ENCODE data around the gene XPR1. TPM values are rescaled to one million over a fixed set of nuclear protein-coding genes. Genes with fewer than 3 reads are reported as not detected.

Gene XPR1
- total RNA-seq, 3 donors from 2014 or later (not counting 1 experiment from before 2014, with no cell fraction given), result 14.8 to 18.2 (median 16.7) TPM

GRCh38 chr1:180881806-180882509, 250.1 kb downstream of the XPR1 start:
- intact Hi-C loops (cut with micrococcal nuclease), result loop anchor here (1.0 kb wide), 2 partner anchors 260 to 284 kb away; no protein-coding TSS in a partner anchor
- Histone ChIP-seq H3K4me3 (ENCODE audit: low read length) (no peak overlapping the region), H3K4me1 (ENCODE audit: control insufficient read depth, insufficient read depth, low read length) (no peaks in the 10 kb centered on the region), H3K36me3 (ENCODE audit: control insufficient read depth, insufficient read depth, low read length) (peaks cover 14% of the 10 kb centered on the region), H3K9me3 (ENCODE audit: control insufficient read depth, insufficient read depth, low read length) (no peaks in the 10 kb centered on the region), H3K27ac (ENCODE audit: low read length) (no peak overlapping the region), H3K27me3 (ENCODE audit: control insufficient read depth, insufficient read depth, low read length) (no peaks in the 10 kb centered on the region)
- DNase-seq, result peak in 1 of 2 donors; percentile 28
- H3K36me3 Mint-ChIP-seq, result no peaks in the 10 kb centered on the region
- peak overlapping the region in 1 of 2 donors; percentile 1 for H3K27ac Mint-ChIP-seq
- ATAC-seq, result peak in 1 of 3 donors; percentile 34
- H3K27me3 Mint-ChIP-seq (ENCODE audit: low read depth in 2 of 2), result no peaks in the 10 kb centered on the region
- no peak overlapping the region for H3K4me3 Mint-ChIP-seq
- 80% methylated on average over 5 of the region's 6 CpGs for WGBS (ENCODE audit: insufficient coverage)
- no peaks in the 10 kb centered on the region for H3K4me1 Mint-ChIP-seq
- no peaks in the 10 kb centered on the region for H3K9me3 Mint-ChIP-seq
- TF ChIP-seq, protein P1, sequence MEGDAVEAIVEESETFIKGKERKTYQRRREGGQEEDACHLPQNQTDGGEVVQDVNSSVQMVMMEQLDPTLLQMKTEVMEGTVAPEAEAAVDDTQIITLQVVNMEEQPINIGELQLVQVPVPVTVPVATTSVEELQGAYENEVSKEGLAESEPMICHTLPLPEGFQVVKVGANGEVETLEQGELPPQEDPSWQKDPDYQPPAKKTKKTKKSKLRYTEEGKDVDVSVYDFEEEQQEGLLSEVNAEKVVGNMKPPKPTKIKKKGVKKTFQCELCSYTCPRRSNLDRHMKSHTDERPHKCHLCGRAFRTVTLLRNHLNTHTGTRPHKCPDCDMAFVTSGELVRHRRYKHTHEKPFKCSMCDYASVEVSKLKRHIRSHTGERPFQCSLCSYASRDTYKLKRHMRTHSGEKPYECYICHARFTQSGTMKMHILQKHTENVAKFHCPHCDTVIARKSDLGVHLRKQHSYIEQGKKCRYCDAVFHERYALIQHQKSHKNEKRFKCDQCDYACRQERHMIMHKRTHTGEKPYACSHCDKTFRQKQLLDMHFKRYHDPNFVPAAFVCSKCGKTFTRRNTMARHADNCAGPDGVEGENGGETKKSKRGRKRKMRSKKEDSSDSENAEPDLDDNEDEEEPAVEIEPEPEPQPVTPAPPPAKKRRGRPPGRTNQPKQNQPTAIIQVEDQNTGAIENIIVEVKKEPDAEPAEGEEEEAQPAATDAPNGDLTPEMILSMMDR (IDR thresholded peaks at IDR 0.05), result peak; percentile 14

- H3K4me3 Mint-ChIP-seq, result no peak overlapping the region
- DNase-seq (no peak), ATAC-seq (no peak)
- no peaks in the 10 kb centered on the region for H3K27me3 Mint-ChIP-seq (ENCODE audit: low read depth in 2 of 2)
- no peak overlapping the region for H3K27ac Mint-ChIP-seq
- H3K4me1 Mint-ChIP-seq, result no peaks in the 10 kb centered on the region
- H3K27me3 ChIP-seq (ENCODE audit: control insufficient read depth, insufficient read depth, low read length), result no peaks in the 10 kb centered on the region
- 100% methylated on average over 2 of the region's 3 CpGs for WGBS (ENCODE audit: insufficient coverage)
- intact Hi-C loops (cut with micrococcal nuclease), result no loop called here
- H3K9me3 Mint-ChIP-seq, result no peaks in the 10 kb centered on the region
- peaks cover 16% of the 10 kb centered on the region for H3K36me3 ChIP-seq (ENCODE audit: control insufficient read depth, insufficient read depth, low read length)
- H3K27ac ChIP-seq (ENCODE audit: low read length), result no peak overlapping the region
- no peaks in the 10 kb centered on the region for H3K4me1 ChIP-seq (ENCODE audit: control insufficient read depth, insufficient read depth, low read length)
- H3K36me3 Mint-ChIP-seq, result no peaks in the 10 kb centered on the region
- TF ChIP-seq, protein P1 (IDR thresholded peaks at IDR 0.05), result no peak
- no peaks in the 10 kb centered on the region for H3K9me3 ChIP-seq (ENCODE audit: control insufficient read depth, insufficient read depth, low read length)
- H3K4me3 ChIP-seq (ENCODE audit: low read length), result no peak overlapping the region
Measured at GRCh38 chr1:180884588-180885300, 252.9 kb downstream of the XPR1 start.

DNA sequence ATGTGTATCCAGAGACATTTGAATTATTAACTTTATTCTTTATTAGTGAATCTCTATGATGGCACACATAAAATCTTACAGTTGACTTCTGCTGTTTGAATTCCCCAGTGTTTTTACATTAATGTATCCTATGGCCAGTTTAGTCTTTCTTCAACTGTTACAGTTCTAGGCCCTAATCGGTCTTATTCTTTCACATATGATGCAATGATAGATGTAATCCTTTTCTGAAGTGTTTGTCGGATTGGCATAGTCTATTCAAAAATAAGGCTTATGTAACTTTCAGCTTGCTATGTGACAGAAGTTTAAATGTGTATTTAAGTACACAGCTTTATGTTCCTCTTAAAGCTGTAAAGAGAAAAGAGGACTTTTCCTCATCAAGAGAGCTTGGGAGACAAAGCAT, 254.5 kb downstream of the XPR1 start:
- intact Hi-C loops (cut with micrococcal nuclease), result no loop called here
- 100% methylated on average over 1 of the region's 2 CpGs for WGBS (ENCODE audit: insufficient coverage)
- Mint-ChIP-seq H3K4me3 (no peak overlapping the region), H3K27ac (no peak overlapping the region), H3K9me3 (no peaks in the 10 kb centered on the region), H3K27me3 (ENCODE audit: low read depth in 2 of 2) (no peaks in the 10 kb centered on the region), H3K36me3 (no peaks in the 10 kb centered on the region), H3K4me1 (no peaks in the 10 kb centered on the region)
- Histone ChIP-seq H3K4me1 (ENCODE audit: control insufficient read depth, insufficient read depth, low read length) (no peaks in the 10 kb centered on the region), H3K27ac (ENCODE audit: low read length) (no peak overlapping the region), H3K27me3 (ENCODE audit: control insufficient read depth, insufficient read depth, low read length) (no peaks in the 10 kb centered on the region), H3K36me3 (ENCODE audit: control insufficient read depth, insufficient read depth, low read length) (peaks cover 9% of the 10 kb centered on the region), H3K4me3 (ENCODE audit: low read length) (no peak overlapping the region), H3K9me3 (ENCODE audit: control insufficient read depth, insufficient read depth, low read length) (no peaks in the 10 kb centered on the region)
- TF ChIP-seq, protein P1 (IDR thresholded peaks at IDR 0.05), result no peak
- no peak for DNase-seq
- ATAC-seq, result no peak

Data from natural killer cell (primary cell).